Uterus (tissue), 4 donors: ENCODE data around the gene SNAI1. TPM values are rescaled to one million over a fixed set of nuclear protein-coding genes. Genes with fewer than 3 reads are reported as not detected.

Experiments used
- DNase-seq, 2 donors: peaks; one replicate each; pipeline ENCODE4 v3.0.0-alpha.2; 2019 to 2020
- H3K27ac ChIP-seq, 2 donors: fragments of 200-600 bp; sonication (generic); 1 replicate in 1 of 2; 2 replicates in 1 of 2; pipeline ENCODE4 v1.5.1; 2016 to 2018
- H3K27me3 ChIP-seq, 2 donors: fragments of 200-600 bp; sonication (generic); one replicate each; pipeline ENCODE4 v1.5.1; 2018 to 2019; ENCODE audit warnings: control low read depth in 1 of 2
- H3K36me3 ChIP-seq, 2 donors: fragments of 200-600 bp; sonication (generic); one replicate each; pipeline ENCODE4 v1.5.1; 2019; ENCODE audit warnings: control low read depth in 1 of 2
- H3K4me1 ChIP-seq, 2 donors: fragments of 200-600 bp; sonication (generic); one replicate each; pipeline ENCODE4 v1.5.1; 2018 to 2019; ENCODE audit warnings: control low read depth in 1 of 2
- H3K4me3 ChIP-seq, 2 donors: fragments of 200-600 bp; sonication (generic); 1 replicate in 1 of 2; 2 replicates in 1 of 2; pipeline ENCODE4 v1.5.1; 2018 to 2019; ENCODE audit warnings: mild to moderate bottlenecking in 1 of 2
- H3K9me3 ChIP-seq, 2 donors: fragments of 200-600 bp; sonication (generic); one replicate each; pipeline ENCODE4 v1.5.1; 2019; ENCODE audit warnings: control low read depth in 1 of 2
- CTCF ChIP-seq, 4 experiments: fragments of 200-600 bp in 2 of 4; fragments of 450-650 bp in 2 of 4; sonication (generic) in 2 of 4; IDR thresholded peaks; one replicate each; pipeline ENCODE4 v1.5.1; 2016 to 2019; ENCODE audit warnings: antibody characterized with exemption in 4 of 4, mild to moderate bottlenecking in 2 of 4, moderate library complexity in 1 of 4
- POLR2A ChIP-seq, 2 donors: fragments of 450-650 bp; IDR thresholded peaks; one replicate each; pipeline ENCODE4 v1.6.1; 2016; ENCODE audit warnings: antibody characterized with exemption in 2 of 2, mild to moderate bottlenecking in 1 of 2, moderate library complexity in 1 of 2
- intact Hi-C: fragments of 100-400 bp; cut with DNase I; formaldehyde crosslinking; loops from one replicate; pipeline ENCODE4 v1.15.1; 2023; ENCODE audit warnings: low total_unique reads
- total RNA-seq, 4 donors: library from RNA; depleted of rRNA in 3 of 4; stranded (reverse); fragments of >200 nt in 3 of 4; gene quantifications; one replicate each; pipeline versions ENCODE4 v1.1.0 to v1.2.4, GENCODE V29; 2014 to 2023
- donor health status: DM: yes; HTN: yes; CAD: no.

SNAI1 gene
- total RNA-seq, 4 donors from 2014 or later, result 1.0 to 15.4 (median 4.5) TPM

- Histone ChIP-seq H3K9me3 (no peaks in the 10 kb centered on the region), H3K4me1 (no peaks in the 10 kb centered on the region), H3K36me3 (no peaks in the 10 kb centered on the region), H3K27me3 (no peaks in the 10 kb centered on the region), H3K4me3 (no peak overlapping the region), H3K27ac (no peak overlapping the region)
- no peak for DNase-seq
- intact Hi-C loops, result no loop called here
- no peak for TF ChIP-seq POLR2A (IDR thresholded peaks at IDR 0.05)
- no peak for TF ChIP-seq CTCF (IDR thresholded peaks at IDR 0.05)
These were observed 29.8 kb downstream of the SNAI1 start for GRCh38 chr20:50012282-50013263.

GRCh38 chr20:50013976-50014375 is 31.2 kb downstream of the SNAI1 start:
- Histone ChIP-seq H3K27me3 (no peaks in the 10 kb centered on the region), H3K36me3 (no peaks in the 10 kb centered on the region), H3K4me3 (no peak overlapping the region), H3K4me1 (no peaks in the 10 kb centered on the region), H3K9me3 (no peaks in the 10 kb centered on the region), H3K27ac (no peak overlapping the region)
- intact Hi-C loops, result no loop called here
- TF ChIP-seq POLR2A (IDR thresholded peaks at IDR 0.05), result no peak
- TF ChIP-seq CTCF (IDR thresholded peaks at IDR 0.05), result no peak
- DNase-seq, result no peak

GRCh38 chr20:50014570-50015562 is 32.1 kb downstream of the SNAI1 start:
- no peaks in the 10 kb centered on the region for H3K4me1 ChIP-seq
- no peaks in the 10 kb centered on the region for H3K27me3 ChIP-seq
- intact Hi-C loops, result no loop called here
- no peak overlapping the region for H3K27ac ChIP-seq
- no peak for TF ChIP-seq CTCF (IDR thresholded peaks at IDR 0.05)
- no peak for TF ChIP-seq POLR2A (IDR thresholded peaks at IDR 0.05)
- no peak overlapping the region for H3K4me3 ChIP-seq
- H3K9me3 ChIP-seq, result no peaks in the 10 kb centered on the region
- H3K36me3 ChIP-seq, result no peaks in the 10 kb centered on the region
- no peak for DNase-seq

GRCh38 chr20:50015636-50015992 is 32.8 kb downstream of the SNAI1 start:
- no peaks in the 10 kb centered on the region for H3K36me3 ChIP-seq
- TF ChIP-seq CTCF (IDR thresholded peaks at IDR 0.05) (no peak), POLR2A (IDR thresholded peaks at IDR 0.05) (no peak)
- no peak overlapping the region for H3K4me3 ChIP-seq
- no peak for DNase-seq
- no peak overlapping the region for H3K27ac ChIP-seq
- no peaks in the 10 kb centered on the region for H3K4me1 ChIP-seq
- H3K27me3 ChIP-seq, result no peaks in the 10 kb centered on the region
- intact Hi-C loops, result no loop called here
- H3K9me3 ChIP-seq, result no peaks in the 10 kb centered on the region
